GM18951 (cell line): ENCODE results near the gene NSD1.

Experiments
- POLR2A ChIP-seq: IDR thresholded peaks from 4 replicates; pipeline ENCODE4 v1.6.1; 2011; ENCODE audit warnings: mild to moderate bottlenecking; ENCODE audit not compliant: insufficient read length, insufficient read depth; ENCODE audit errors: extremely low read depth
- in situ Hi-C: fragments of 300-500 bp; cut with MboI; formaldehyde crosslinking; loops from one replicate; pipeline ENCODE4 v1.12.0; 2022; ENCODE audit warnings: low sequenced_read_pairs, mixed read lengths, inconsistent platforms; ENCODE audit not compliant: unreplicated experiment

Gene NSD1

GRCh38 chr5:177107159-177107558 is 26.4 kb upstream of the NSD1 start:
- TF ChIP-seq POLR2A: no peak
- in situ Hi-C loops: loop anchor here (25.0 kb wide), 1 partner anchor 445 kb away; no protein-coding TSS in a partner anchor

- no peak for TF ChIP-seq POLR2A
- in situ Hi-C loops: loop anchor here (25.0 kb wide), 1 partner anchor 448 kb away; no protein-coding TSS in a partner anchor
Measured at GRCh38 chr5:177109810-177110209, 23.8 kb upstream of the NSD1 start.

- no peak for TF ChIP-seq POLR2A
- in situ Hi-C loops: loop anchor here (25.0 kb wide), 1 partner anchor 450 kb away; no protein-coding TSS in a partner anchor
Measured at GRCh38 chr5:177111720-177112394, 21.7 kb upstream of the NSD1 start.

- no peak for TF ChIP-seq POLR2A
- in situ Hi-C loops: loop anchor here (25.0 kb wide), 1 partner anchor 450 kb away; no protein-coding TSS in a partner anchor
Measured at GRCh38 chr5:177112589-177113220, 20.9 kb upstream of the NSD1 start.

- TF ChIP-seq POLR2A: no peak
- in situ Hi-C loops: loop anchor here (25.0 kb wide), 1 partner anchor 451 kb away; no protein-coding TSS in a partner anchor
Measured at GRCh38 chr5:177113566-177114424, 19.8 kb upstream of the NSD1 start.

- in situ Hi-C loops: loop anchor here (25.0 kb wide), 1 partner anchor 455 kb away; no protein-coding TSS in a partner anchor
- TF ChIP-seq POLR2A: peak; percentile 59
Measured at GRCh38 chr5:177116631-177117373, 16.8 kb upstream of the NSD1 start.

- TF ChIP-seq POLR2A: no peak
- in situ Hi-C loops: loop anchor here (25.0 kb wide), 1 partner anchor 455 kb away; no protein-coding TSS in a partner anchor
Measured at GRCh38 chr5:177117441-177118045, 16.0 kb upstream of the NSD1 start.

- TF ChIP-seq POLR2A: no peak
- in situ Hi-C loops: loop anchor here (25.0 kb wide), 1 partner anchor 460 kb away; no protein-coding TSS in a partner anchor
Measured at GRCh38 chr5:177122566-177122965, 11.0 kb upstream of the NSD1 start.

- no peak for TF ChIP-seq POLR2A
- in situ Hi-C loops: loop anchor here (25.0 kb wide), 1 partner anchor 462 kb away; no protein-coding TSS in a partner anchor
Measured at GRCh38 chr5:177123789-177124485, 9.6 kb upstream of the NSD1 start.

GRCh38 chr5:177124486-177124991 is 9.0 kb upstream of the NSD1 start:
- no peak for TF ChIP-seq POLR2A
- in situ Hi-C loops: loop anchor here (25.0 kb wide), 1 partner anchor 462 kb away; no protein-coding TSS in a partner anchor

- TF ChIP-seq POLR2A: no peak
- in situ Hi-C loops: no loop called here
Measured at GRCh38 chr5:177126771-177127170, 6.8 kb upstream of the NSD1 start.
